ENCODE results near the gene FAM89B. TPM values are rescaled to one million over a fixed set of nuclear protein-coding genes. Genes with fewer than 3 reads are reported as not detected.

Gene FAM89B
- total and polyA plus RNA-seq, 2 of the 8 experiments (the other 6 are each of a cell fraction or from before 2014, with no cell fraction given), result 15.8 to 32.4 TPM

GRCh38 chr11:65555693-65556231, 16.6 kb upstream of the FAM89B start:
- Histone ChIP-seq H3K14ac (ENCODE audit: insufficient read length) (no peak overlapping the region), H2AK5ac (ENCODE audit: low read depth, low read length) (no peak overlapping the region), H3K18ac (ENCODE audit: extremely low read depth, low read length) (no peak overlapping the region), H3K79me2 (ENCODE audit: control insufficient read depth in 1 of 2, insufficient read depth in 2 of 2, low read length in 2 of 2) (no peaks in the 10 kb centered on the region), H3K56ac (replicated peaks; ENCODE audit: insufficient read length, low read depth, low read length) (no peak overlapping the region), H3K9ac (replicated peaks in 1 of 4; ENCODE audit: extremely low read depth in 1 of 4, low read depth in 3 of 4, low read length in 3 of 4) (no peak overlapping the region), H3K27ac (ENCODE audit: low read depth, low read length) (no peak overlapping the region), H2AFZ (ENCODE audit: low read length) (no peak overlapping the region), H3K4me3 (ENCODE audit: extremely low read depth in 1 of 4, insufficient read depth in 2 of 4, low read depth in 3 of 4, low read length in 4 of 4) (no peak overlapping the region), H2BK20ac (ENCODE audit: low read length) (no peak overlapping the region), H3K4me1 (replicated peaks in 1 of 4; ENCODE audit: control insufficient read depth in 3 of 4, insufficient read depth in 4 of 4, low read length in 3 of 4) (peaks cover 0 to 57% (median 44%) of the 10 kb centered on the region in 4 experiments; a peak in 6 of 7 replicates), H2BK12ac (ENCODE audit: low read depth, low read length) (0 out of 2 replicates have a peak overlapping the region, but pooled peaks have one; percentile 42), H3K4ac (replicated peaks; ENCODE audit: insufficient read length, low read depth, low read length) (no peak overlapping the region), H3K9me3 (ENCODE audit: insufficient read depth in 2 of 2, low read depth in 1 of 2, low read length in 1 of 2) (no peaks in the 10 kb centered on the region), H3K79me1 (ENCODE audit: low read depth, low read length) (no peaks in the 10 kb centered on the region), H3K23ac (ENCODE audit: insufficient read length) (no peak overlapping the region), H3K36me3 (ENCODE audit: control insufficient read depth in 2 of 4, insufficient read depth in 4 of 4, low read length in 3 of 4) (no peaks in the 10 kb centered on the region), H4K5ac (ENCODE audit: insufficient read length, low read depth, low read length) (no peak overlapping the region), H4K91ac (replicated peaks; ENCODE audit: insufficient read length, low read length) (no peak overlapping the region), H2BK5ac (ENCODE audit: low read depth, low read length) (no peak overlapping the region), H2BK120ac (replicated peaks; ENCODE audit: low read depth, low read length) (no peak overlapping the region), H3K23me2 (ENCODE audit: low read depth, low read length) (peaks cover 10% of the 10 kb centered on the region; the same call in 1 of the 2 replicates), H2BK15ac (ENCODE audit: low read length) (no peak overlapping the region), H4K8ac (ENCODE audit: extremely low read depth, insufficient read depth, low read length) (no peak overlapping the region), H4K20me1 (replicated peaks in 1 of 2; ENCODE audit: control insufficient read depth in 1 of 2, insufficient read depth in 2 of 2, low read length in 2 of 2) (peaks cover 0 to 2% of the 10 kb centered on the region in 2 experiments), H3K27me3 (replicated peaks in 1 of 4; ENCODE audit: control insufficient read depth in 3 of 4, extremely low read depth in 1 of 4, insufficient read depth in 3 of 4, low read length in 3 of 4) (peaks cover 0 to 34% (median 22%) of the 10 kb centered on the region in 4 experiments; a peak in 5 of 7 replicates), H3K4me2 (ENCODE audit: insufficient read depth in 1 of 2, low read depth in 2 of 2, low read length in 2 of 2) (no peak overlapping the region; a peak in 1 of 4 replicates)
- no peak for DNase-seq (ENCODE audit: low read depth in 1 of 2, low spot score in 2 of 2)
- TF ChIP-seq ZNF274 (IDR thresholded peaks at IDR 0.05; ENCODE audit: borderline replicate concordance, extremely low read depth, low read length) (no peak), BACH1 (IDR thresholded peaks at IDR 0.05; ENCODE audit: low read length) (no peak), E2F6 (IDR thresholded peaks at IDR 0.05) (no peak), CBX8 (IDR thresholded peaks at IDR 0.05; ENCODE audit: borderline replicate concordance, low read depth, low read length) (no peak), KDM5A (IDR thresholded peaks at IDR 0.05; ENCODE audit: low read length) (no peak), SRF (IDR thresholded peaks at IDR 0.05; ENCODE audit: low read depth, low read length) (no peak)
- WGBS, 2 experiments (ENCODE audit: extremely low coverage in 1 of 2, insufficient coverage in 1 of 2, insufficient read length in 1 of 2, insufficient replicate concordance in 2 of 2, low coverage in 1 of 2, low lambda C conversion rate in 2 of 2, missing lambda C conversion rate in 1 of 2), result 73% methylated on average over 5 of the region's 6 CpGs; no CpG with 5 or more reads in 1 of the 2 experiments
- FAIRE-seq, result no peak
- ChIA-PET POLR2A (ENCODE audit: partially characterized antibody) (interaction anchor here (1.0 to 1.2 kb wide), 3 partner anchors 15 to 23 kb away, joined by 3 read pairs; no protein-coding TSS in a partner anchor), CTCF (ENCODE audit: partially characterized antibody) (interaction anchor here (0.5 to 6.9 kb wide), 6 partner anchors 11 to 731 kb away, joined by 3 to 78 read pairs (median 3); partner anchors contain the start of gene FAM89B)

Measured in H1 (cell line).